ENCODE data around the gene ZNRF3.
"Not testable (repeated sequence)": the region's sequence is repeated elsewhere in the genome, so short reads cannot be mapped to it uniquely, and the experiment has no call there.

The ZNRF3 gene

GRCh38 chr22:29037340-29037932, 154.1 kb downstream of the ZNRF3 start:
- DNase-seq (ENCODE audit: low read depth, low spot score), result no peak

- no peak for DNase-seq (ENCODE audit: low read depth, low spot score)
Observed at GRCh38 chr22:29039148-29039547, 155.8 kb downstream of the ZNRF3 start.

- DNase-seq (ENCODE audit: low read depth, low spot score), result not testable (repeated sequence)
Observed at GRCh38 chr22:29039684-29040083, 156.3 kb downstream of the ZNRF3 start.

GRCh38 chr22:29040385-29041275, 157.3 kb downstream of the ZNRF3 start:
- peak; percentile 43 for DNase-seq (ENCODE audit: low read depth, low spot score)

- no peak for DNase-seq (ENCODE audit: low read depth, low spot score)
Observed at GRCh38 chr22:29041408-29041807, 158.0 kb downstream of the ZNRF3 start.

GRCh38 chr22:29043906-29044575, 160.7 kb downstream of the ZNRF3 start:
- no peak for DNase-seq (ENCODE audit: low read depth, low spot score)

- DNase-seq (ENCODE audit: low read depth, low spot score), result no peak
Observed at GRCh38 chr22:29044657-29045176, 161.3 kb downstream of the ZNRF3 start.

- DNase-seq (ENCODE audit: low read depth, low spot score), result no peak
Observed at GRCh38 chr22:29048822-29049654, 165.7 kb downstream of the ZNRF3 start.

GRCh38 chr22:29049655-29050263, 166.4 kb downstream of the ZNRF3 start:
- DNase-seq (ENCODE audit: low read depth, low spot score), result no peak

GRCh38 chr22:29050457-29050856, 167.1 kb downstream of the ZNRF3 start:
- DNase-seq (ENCODE audit: low read depth, low spot score), result no peak

- DNase-seq (ENCODE audit: low read depth, low spot score), result no peak
Observed at GRCh38 chr22:29053048-29053702, 169.8 kb downstream of the ZNRF3 start.

GRCh38 chr22:29054251-29054767, 170.9 kb downstream of the ZNRF3 start:
- no peak for DNase-seq (ENCODE audit: low read depth, low spot score)

GRCh38 chr22:29055192-29055830, 171.9 kb downstream of the ZNRF3 start:
- no peak for DNase-seq (ENCODE audit: low read depth, low spot score)

GRCh38 chr22:29056472-29056871, 173.1 kb downstream of the ZNRF3 start:
- DNase-seq (ENCODE audit: low read depth, low spot score), result no peak

- no peak for DNase-seq (ENCODE audit: low read depth, low spot score)
Observed at GRCh38 chr22:29060251-29060869, 177.0 kb downstream of the ZNRF3 start.

GRCh38 chr22:29060931-29061330, 177.6 kb downstream of the ZNRF3 start:
- DNase-seq (ENCODE audit: low read depth, low spot score), result no peak

GRCh38 chr22:29061773-29062172, 178.4 kb downstream of the ZNRF3 start, which contains the start of gene C22orf31:
TSS of gene C22orf31 (minus strand) at chr22:29061831. CDS start at chr22:29061792, 39 bp downstream.
- no peak for DNase-seq (ENCODE audit: low read depth, low spot score)

- DNase-seq (ENCODE audit: low read depth, low spot score), result no peak
Observed at GRCh38 chr22:29062286-29062821, 179.0 kb downstream of the ZNRF3 start.

All from brain pericyte (primary cell).